TTC549 (cell line): ENCODE results near the gene PIP4K2A.
"Not testable (repeated sequence)": the region's sequence is repeated elsewhere in the genome, so short reads cannot be mapped to it uniquely, and the experiment has no call there.

Source experiments
- FAIRE-seq: peaks from 2 replicates; lab custom pipeline; 2012; peaks lifted over from hg19 to GRCh38; lab: Jason Lieb, UNC

Gene PIP4K2A

GRCh38 chr10:22551681-22552365 lies 162.6 kb downstream of the PIP4K2A start:
- FAIRE-seq, result no peak

GRCh38 chr10:22550732-22551131 lies 163.6 kb downstream of the PIP4K2A start:
- no peak for FAIRE-seq

GRCh38 chr10:22548344-22548743 lies 166.0 kb downstream of the PIP4K2A start:
- FAIRE-seq, result no peak

- FAIRE-seq, result no peak
These were observed 168.7 kb downstream of the PIP4K2A start for GRCh38 chr10:22545643-22546042.

- FAIRE-seq, result no peak
These were observed 169.9 kb downstream of the PIP4K2A start for GRCh38 chr10:22544325-22545068.

- no peak for FAIRE-seq
These were observed 171.6 kb downstream of the PIP4K2A start for GRCh38 chr10:22542773-22543172.

GRCh38 chr10:22541900-22542299 lies 172.5 kb downstream of the PIP4K2A start:
- no peak for FAIRE-seq

- no peak for FAIRE-seq
These were observed 174.6 kb downstream of the PIP4K2A start for GRCh38 chr10:22539579-22540298.

- no peak for FAIRE-seq
These were observed 176.6 kb downstream of the PIP4K2A start for GRCh38 chr10:22537810-22538209.

GRCh38 chr10:22536620-22537019 lies 177.8 kb downstream of the PIP4K2A start:
- no peak for FAIRE-seq

- no peak for FAIRE-seq
These were observed 179.4 kb downstream of the PIP4K2A start for GRCh38 chr10:22534849-22535604.

GRCh38 chr10:22531441-22531840 lies 182.9 kb downstream of the PIP4K2A start:
- FAIRE-seq, result no peak

- FAIRE-seq, result no peak
These were observed 183.4 kb downstream of the PIP4K2A start for GRCh38 chr10:22531008-22531407.

- no peak for FAIRE-seq
These were observed 186.9 kb downstream of the PIP4K2A start for GRCh38 chr10:22527520-22527919.

- FAIRE-seq, result not testable (repeated sequence)
These were observed 190.0 kb downstream of the PIP4K2A start for GRCh38 chr10:22524333-22524732.

- FAIRE-seq, result not testable (repeated sequence)
These were observed 193.7 kb downstream of the PIP4K2A start for GRCh38 chr10:22520645-22521044.

- no peak for FAIRE-seq
These were observed 196.1 kb downstream of the PIP4K2A start for GRCh38 chr10:22518167-22518724.

- FAIRE-seq, result no peak
These were observed 199.4 kb downstream of the PIP4K2A start for GRCh38 chr10:22515009-22515408.

- FAIRE-seq, result not testable (repeated sequence)
These were observed 200.0 kb downstream of the PIP4K2A start for GRCh38 chr10:22514414-22514758.

- FAIRE-seq, result not testable (repeated sequence)
These were observed 200.6 kb downstream of the PIP4K2A start for GRCh38 chr10:22513483-22514413.

- FAIRE-seq, result not testable (repeated sequence)
These were observed 202.4 kb downstream of the PIP4K2A start for GRCh38 chr10:22512015-22512414.
